Measurements from ENCODE around the gene C1QTNF7.

GRCh38 chr4:15392053-15392805, 35.6 kb upstream of the C1QTNF7 start:
- TF ChIP-seq POLR2A (IDR thresholded peaks at IDR 0.05; ENCODE audit: low read length) (no peak), GATA1 (IDR thresholded peaks at IDR 0.05; ENCODE audit: low read depth, low read length) (no peak)

Data from erythroblast (primary cell).